Measurements from ENCODE around the gene ENPEP. TPM values are rescaled to one million over a fixed set of nuclear protein-coding genes. Genes with fewer than 3 reads are reported as not detected.
"Not testable (repeated sequence)": the region's sequence is repeated elsewhere in the genome, so short reads cannot be mapped to it uniquely, and the experiment has no call there.

ENPEP gene
- total RNA-seq, 1 donor from 2014 or later: not detected

DNA sequence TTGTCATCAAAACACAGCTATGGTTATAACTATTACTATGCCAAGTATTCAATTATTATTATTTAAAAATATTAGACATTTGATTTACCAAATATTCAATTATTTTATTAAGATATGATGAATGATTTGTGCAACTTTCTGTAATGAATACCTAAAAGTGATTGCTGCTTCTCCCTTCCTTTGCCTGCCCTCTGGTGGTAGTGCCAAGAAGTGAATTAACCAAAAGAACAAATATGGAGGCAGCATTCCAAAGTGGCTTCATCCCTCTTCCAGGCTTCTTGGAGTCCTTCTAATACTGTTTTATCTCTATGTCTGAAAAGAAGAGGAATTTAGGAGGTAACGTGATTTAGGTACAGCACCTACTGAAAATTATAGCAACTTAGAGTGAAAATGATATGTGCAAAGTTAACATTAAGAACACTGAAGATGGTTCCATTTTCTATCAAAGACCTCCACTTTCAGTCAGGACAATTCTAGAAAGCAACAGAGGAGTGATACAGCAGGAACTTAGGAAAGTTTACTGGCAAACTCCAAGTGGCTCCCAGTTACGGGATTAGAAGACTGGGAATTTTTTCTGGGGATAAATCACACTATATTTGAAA lies 43.0 kb downstream of the ENPEP start:
- DNase-seq (ENCODE audit: low read depth in 2 of 2): peak; percentile 35 to 38

DNA sequence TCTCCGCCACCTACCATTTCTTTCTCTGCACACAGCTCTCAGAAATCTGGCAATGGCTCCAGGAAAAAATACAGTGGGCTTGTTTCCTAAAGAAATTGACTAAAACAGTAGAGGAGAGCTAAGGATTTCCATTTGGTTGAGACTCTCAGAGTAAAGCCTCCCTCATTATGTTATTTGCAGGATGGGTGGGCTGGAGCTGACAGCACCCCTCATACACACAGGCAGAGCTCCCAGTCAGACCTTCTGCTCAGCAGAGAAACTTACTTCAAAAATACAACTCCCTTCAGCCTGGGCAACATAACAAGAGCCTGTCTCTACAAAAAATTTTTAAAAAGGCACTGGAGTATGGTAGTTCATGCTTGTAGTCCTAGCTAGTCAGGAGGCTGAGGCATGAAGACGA lies 44.9 kb downstream of the ENPEP start:
- no peak for DNase-seq (ENCODE audit: low read depth in 2 of 2)

DNA sequence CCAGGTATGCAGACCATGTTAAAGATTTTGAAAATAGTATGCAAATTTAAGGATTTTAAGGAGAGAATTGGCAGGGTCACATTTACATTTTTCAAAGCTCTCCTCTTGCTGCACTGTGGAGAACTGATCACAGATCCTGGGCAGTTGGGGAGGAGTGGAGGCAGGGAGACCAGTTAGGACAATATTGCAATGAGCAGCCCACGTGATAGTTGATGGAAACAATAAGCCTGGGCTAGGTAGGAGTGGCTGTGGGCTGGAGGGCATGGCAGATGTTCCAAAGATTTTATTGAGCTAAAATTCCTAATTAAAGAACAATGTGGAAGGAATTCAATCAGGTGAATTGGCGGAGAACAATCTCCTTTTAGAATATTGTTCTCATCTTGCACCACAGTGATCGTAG lies 50.6 kb downstream of the ENPEP start:
- no peak for DNase-seq (ENCODE audit: low read depth in 2 of 2)

DNA sequence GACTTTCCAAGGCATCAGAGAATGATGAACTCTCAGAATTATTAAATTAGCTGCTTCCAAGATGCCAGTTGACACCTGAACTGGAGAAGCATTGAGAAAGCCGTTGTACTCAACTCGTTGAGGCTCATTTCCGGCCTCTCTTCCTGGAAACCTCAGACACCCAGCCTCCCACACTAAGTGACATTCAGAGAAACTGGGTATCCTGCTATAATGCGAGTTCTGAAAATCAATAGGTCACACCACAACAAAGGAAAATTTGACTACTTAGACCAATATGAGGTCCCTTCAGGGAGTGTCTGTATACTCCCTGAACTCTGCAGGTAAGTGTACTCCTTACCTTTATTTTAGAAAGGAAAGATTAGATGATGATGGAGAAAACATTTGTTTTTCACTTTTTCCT lies 51.2 kb downstream of the ENPEP start:
- DNase-seq (ENCODE audit: low read depth in 2 of 2): no peak

DNA sequence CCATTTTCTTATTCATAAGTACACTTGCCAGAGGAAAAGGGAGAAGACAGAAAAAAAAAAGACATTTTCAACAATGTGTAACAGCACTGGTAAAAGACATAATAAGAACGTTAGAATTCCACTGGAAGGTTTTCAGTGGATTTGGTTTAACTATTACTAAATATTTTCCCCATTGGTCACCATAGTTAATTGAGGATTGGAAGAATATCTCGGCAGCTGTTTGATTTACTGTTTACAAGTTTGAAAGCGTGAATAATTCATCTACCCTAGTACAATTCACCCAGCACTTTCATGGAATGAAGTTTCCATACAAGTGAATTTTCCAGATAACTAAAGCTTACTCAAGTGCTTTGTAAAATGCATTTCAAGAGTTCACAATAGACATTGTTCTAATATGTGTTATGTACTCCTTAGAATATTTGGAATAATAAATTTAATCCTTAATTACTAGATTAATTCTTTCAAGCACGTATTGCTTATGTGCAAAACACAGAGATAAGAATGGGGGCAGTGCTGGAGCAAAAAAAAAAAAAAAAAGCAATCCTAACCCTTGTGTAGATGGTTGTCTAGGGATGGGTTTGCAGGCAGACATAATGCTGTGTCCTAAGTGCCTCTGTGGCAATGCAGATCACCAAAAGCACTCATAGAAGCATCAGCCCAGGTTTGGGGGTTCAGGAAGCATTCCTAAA lies 57.1 kb downstream of the ENPEP start:
- DNase-seq (ENCODE audit: low read depth in 2 of 2): peak in 1 of 2 donors; percentile 3

DNA sequence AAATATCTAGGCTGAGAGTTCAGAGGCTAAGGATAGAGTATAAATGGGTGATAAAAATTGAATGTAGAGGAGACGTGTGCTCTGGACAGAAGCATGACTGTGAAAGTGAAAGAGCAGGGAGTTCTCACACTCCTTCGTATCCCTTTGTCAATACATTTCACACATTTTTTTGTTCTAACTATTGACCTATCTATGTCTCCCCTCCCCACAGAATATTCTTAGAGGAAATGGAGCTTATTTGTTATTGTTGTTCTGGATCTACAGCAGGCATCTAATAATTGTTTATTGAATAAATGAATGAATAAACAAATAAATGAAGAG lies 57.6 kb downstream of the ENPEP start:
- DNase-seq (ENCODE audit: low read depth in 2 of 2): peak; percentile 51 to 64

DNA sequence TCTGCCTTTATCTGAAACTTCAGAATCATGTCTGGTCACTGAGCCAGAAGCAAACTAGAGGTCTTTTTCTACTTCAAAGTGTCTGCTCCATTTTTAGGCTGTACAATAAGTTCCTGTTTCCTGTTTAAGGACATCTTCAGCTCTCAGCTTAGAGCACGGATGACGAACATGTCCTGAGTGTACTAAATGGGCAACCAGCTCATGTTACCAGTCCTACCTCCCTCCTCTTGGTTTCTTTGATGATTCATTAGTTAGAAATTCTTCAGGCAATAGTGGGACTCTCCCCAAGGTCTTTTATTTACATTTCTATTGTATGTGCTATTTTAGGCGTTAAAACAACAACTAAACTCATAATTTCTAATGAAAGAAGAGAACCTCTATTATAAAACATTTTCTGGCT lies 58.0 kb downstream of the ENPEP start:
- peak; percentile 84 to 98 for DNase-seq (ENCODE audit: low read depth in 2 of 2)

DNA sequence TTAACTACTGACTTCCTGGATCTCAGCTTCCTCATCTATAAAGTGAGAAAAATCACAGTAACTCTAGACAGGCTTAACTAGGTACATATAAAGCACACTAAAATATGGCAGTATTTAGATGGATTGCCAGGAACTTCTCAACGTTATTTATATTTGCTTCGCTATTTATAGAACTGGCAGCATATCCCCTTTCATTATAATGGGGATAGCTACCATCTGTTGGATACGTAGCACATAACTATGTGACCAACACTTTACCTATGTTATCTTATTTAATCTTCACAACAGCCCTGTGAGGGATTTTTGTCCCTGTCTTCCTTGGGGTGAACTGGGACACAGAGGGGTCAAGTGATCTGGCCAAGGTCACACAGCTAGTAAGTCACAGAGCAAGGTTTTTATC lies 64.6 kb downstream of the ENPEP start:
- DNase-seq (ENCODE audit: low read depth in 2 of 2): peak; percentile 47 to 64

DNA sequence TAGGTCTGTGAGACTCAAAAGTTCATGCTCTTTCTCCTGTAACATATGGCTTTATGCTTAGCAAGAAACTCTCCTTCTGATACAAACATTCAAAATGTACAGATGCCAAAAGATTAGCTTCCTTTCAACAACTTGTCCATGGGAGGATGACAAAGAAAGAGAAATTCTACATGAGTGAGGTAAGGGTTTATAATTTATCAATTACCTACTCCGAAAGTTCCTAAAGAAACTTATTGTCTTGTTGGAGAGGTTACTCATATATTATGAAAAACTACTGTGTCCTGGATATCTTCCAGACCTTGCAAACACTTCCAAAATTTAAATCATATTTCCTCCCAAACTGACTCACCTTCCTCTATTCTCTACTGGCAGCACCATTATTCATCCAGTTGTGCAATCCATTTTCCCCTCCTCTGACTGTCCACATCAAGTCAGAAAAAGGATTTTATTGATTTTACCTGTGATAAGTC lies 65.1 kb downstream of the ENPEP start:
- DNase-seq (ENCODE audit: low read depth in 2 of 2): peak; percentile 84 to 94

DNA sequence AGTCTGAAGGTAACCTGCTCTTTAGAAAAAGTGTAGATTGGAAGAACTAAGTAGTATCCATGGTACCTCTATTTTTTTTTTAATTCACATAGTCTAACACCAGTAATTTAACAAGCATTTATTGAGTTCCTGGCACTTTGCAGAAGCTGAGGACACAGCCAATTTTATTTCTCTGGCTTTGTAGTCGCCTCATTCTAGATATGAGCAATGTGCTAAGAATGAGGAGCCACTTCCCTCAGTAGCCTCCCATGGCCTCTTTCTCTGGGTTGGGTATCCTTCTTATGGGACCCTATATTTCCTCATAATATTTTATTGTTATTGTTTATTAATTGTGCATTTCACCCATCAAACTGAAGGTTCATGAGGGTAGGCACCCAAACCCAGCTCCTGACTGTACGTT lies 67.6 kb downstream of the ENPEP start:
- DNase-seq (ENCODE audit: low read depth in 2 of 2): no peak

DNA sequence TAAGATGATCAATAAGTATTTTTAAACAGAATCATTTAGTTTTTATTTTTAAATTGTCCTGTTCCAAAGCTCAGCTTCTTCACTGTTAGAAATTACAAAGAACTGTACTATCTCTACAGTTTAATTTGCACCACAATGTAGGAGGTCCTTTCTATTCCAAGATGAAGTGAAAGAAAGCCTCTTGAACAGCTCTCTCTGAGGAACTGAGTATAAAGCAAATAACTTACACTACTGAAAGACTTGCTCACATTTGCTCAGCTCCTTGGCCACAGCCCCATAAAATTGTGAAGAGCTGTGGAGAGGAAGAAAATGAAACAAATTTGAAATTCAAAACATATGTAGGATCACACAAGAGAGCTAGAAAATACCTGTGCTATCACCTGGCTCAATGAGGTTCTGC lies 68.6 kb downstream of the ENPEP start:
- DNase-seq (ENCODE audit: low read depth in 2 of 2): no peak

DNA sequence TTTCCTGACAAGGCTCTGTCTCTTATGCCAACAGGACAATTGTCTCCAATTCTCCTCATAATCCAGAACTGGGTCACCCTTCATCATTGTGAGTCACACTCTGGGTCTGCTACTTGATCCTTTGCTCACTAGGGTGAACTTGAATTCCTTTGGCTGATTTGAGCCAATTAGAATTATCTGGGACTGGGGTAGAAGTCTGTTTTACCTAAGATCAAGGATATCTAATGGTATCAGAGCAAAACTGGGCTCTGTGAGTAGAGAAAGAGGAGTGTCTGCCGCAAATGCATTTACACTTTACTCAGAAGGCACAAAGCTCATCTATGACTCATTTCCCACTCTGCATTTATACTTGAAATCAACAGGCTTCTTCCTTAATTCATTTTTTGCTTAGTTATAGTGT lies 74.3 kb downstream of the ENPEP start:
- peak; percentile 6 to 70 for DNase-seq (ENCODE audit: low read depth in 2 of 2)

DNA sequence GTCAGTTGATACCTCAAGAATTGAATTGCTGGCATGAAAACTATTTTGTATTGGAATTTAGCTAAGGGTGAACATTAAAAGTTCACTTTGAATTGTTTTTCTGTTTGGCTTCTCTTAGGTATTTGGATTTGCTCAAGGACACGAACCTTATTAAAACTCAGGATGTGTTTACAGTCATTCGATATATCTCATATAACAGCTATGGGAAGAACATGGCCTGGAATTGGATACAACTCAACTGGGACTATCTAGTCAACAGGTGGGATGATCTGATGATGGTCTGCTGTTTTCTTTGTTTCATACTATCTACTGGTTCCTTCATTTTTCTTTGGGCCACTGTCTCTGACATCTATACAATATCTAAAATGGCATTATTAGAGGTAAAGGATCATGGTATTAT lies 77.2 kb downstream of the ENPEP start:
- DNase-seq (ENCODE audit: low read depth in 2 of 2): no peak

DNA sequence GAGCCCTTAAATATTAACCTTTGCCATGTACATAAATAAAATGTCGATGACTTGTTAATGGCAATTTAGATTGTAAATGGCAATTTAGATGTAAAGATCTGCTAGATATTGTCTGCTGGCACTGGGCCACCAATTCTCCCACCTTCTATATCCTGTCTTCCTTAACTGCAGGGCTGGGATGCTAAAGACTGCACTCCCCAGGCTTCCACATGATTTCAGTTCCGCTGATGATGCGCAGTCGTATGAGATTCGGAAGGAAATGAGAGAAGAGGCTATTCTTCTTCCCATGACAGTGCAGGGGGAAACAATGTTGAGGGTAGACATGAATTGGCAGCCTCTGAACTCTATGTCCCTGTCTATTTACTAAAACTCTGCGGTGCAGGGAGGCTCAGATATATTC lies 91.3 kb downstream of the ENPEP start:
- peak; percentile 60 to 83 for DNase-seq (ENCODE audit: low read depth in 2 of 2)

DNA sequence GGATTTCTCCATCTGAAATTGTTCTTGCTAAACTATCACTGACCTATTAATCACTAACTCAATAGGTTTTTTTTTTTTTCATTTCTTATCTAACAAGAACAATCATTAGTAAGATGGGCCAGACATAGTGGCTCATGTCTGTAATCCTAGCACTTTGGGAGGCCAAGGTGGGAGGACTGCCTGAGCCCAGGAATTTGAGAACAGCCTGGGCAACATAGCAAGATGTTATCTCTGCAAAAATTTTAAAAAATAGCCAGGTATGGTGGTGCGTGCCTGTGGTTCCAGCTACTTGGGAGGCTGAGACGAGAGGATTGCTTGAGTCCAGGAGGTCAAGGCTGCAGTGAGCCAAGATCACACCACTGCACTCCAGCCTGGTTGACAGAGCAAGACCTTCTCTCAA lies 100.7 kb downstream of the ENPEP start:
- DNase-seq (ENCODE audit: low read depth in 2 of 2): not testable (repeated sequence)

DNA sequence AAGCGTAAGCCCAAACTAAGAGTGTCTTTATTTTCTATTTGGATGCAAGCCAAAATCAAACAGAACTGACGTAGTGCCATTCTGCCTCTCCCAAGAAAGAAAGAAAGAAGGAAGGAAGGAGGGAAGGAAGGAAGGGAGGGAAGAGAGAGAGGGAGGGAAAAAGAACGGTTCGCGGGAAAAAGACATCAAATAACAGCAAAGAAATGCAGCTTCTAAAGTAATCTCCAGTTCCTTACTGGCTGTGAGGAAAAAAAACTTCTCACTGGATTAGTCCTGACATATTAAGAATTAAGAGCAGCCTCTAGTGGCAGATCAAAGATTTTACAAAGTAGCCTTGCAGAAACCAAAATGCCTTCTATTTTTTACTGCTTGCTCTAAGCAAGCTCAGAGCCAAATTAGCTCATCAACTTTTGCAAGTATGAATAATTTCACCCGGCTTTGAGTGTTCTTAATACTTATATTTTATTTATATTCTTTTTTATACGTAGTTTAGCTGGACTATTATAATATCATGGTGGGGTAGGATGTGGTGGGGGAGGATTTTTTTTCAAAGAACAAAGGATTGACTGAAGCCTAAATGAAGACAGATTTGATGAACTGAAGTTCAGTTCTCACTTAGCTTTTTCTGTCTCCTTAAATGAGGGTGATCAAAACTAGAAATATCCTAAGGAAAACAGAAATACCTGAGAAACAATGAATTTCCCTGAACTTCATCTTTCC lies 110.3 kb downstream of the ENPEP start:
- DNase-seq (ENCODE audit: low read depth in 2 of 2): peak; percentile 52 to 76

DNA sequence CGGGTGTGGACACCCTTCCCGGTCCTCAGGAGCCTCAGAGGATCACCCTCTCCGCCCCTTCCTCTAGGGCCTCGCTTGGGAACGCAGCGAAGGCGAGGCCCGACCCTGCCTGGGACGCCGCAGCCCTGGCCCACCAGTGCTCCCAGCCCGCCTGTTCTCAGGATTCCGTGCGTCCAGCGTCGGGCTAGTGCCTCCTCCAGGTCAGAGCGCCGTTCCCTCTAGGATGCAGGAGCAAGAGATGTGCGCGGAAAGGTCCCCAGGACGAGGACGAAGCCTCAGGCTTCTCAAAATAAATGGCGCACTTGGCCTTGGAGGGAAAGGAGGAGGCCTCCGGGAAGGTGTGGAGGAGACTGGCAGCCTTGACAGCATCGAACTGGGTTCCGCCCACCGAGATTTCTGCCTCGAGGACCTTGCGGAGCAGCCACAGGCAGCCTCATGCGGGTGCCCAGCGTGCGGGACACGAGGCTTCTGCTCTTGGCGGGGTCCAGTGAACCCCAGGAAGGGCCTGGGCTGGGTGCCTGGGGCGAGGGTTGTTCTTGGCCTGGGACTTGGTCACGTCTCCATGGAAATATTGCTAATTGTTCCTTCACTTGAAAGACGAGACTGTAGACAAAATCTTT lies 111.8 kb downstream of the ENPEP start:
- no peak for DNase-seq (ENCODE audit: low read depth in 2 of 2)

DNA sequence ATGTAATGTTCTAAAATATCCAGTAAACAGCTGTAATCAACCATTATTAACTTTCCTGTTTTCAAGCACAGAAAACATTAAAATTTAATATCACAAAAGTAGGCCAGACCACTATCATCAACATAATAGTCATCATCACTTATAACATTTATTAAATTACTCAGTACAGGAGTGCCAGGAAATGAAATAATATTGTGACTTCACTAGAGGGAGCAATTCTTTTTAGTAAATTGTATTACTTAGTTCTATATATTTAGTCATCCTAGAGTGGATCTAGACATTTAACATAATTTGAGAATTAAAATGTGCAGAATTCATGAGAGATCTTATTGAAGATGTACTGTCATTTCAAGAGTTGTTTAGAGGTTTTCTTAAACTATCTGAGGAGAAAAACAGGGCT lies 113.3 kb downstream of the ENPEP start:
- DNase-seq (ENCODE audit: low read depth in 2 of 2): peak; percentile 6 to 12

DNA sequence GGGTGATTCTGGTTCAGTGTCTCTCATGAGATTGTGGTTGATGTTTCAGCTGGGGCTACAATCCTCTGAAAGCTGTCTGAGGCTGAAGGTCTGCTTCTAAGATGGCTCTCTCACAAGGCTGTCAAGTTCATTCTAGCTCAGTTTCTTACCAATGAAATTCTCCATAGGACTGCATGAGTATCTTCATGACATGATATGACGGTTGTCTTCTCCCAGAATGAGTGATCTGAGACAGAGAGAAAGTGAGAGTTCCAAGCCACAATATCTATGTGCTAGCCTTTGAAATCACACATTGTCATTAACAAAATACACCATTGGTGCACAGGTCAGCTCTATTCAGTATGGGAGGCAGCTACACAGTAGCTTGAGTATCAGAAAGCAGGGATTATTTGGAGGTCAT lies 119.6 kb downstream of the ENPEP start:
- no peak for DNase-seq (ENCODE audit: low read depth in 2 of 2)

DNA sequence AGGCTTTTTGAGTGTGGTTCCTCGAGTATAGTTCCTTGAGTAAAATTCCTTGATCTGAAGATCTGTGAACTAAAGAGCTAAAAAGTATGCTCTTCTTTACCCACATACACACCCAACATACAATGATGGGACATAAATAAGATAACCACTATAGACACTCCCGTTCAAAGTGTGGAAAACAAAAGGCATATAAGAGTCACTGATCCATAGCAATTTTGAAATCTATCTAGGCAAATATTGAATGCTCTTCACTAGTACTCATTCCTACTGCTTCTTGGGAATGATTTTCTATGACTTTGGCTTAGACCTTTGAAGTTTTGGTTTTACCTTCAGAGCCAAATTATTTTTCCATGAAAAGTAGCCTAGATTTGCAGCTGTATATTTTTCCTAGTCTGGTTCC lies 120.5 kb downstream of the ENPEP start:
- no peak for DNase-seq (ENCODE audit: low read depth in 2 of 2)

DNA sequence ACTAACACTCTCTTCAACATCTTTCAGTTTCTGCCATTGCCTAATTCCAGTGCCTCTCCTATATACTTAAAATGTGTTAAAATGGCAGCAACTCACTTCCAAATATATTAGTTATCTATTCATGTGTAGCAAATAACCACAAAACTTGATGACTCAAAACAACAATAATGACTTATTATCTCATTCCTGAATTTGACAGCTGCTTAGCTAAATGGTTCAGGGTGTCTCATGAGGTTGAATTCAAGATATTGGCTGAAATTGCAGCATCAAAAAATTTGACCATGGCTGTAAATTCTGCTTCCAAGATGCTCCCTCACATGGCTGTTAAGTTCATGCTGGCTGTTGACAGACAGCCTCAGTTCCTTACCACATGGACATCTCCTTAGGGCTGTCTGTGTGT lies 121.6 kb downstream of the ENPEP start:
- DNase-seq (ENCODE audit: low read depth in 2 of 2): no peak

DNA sequence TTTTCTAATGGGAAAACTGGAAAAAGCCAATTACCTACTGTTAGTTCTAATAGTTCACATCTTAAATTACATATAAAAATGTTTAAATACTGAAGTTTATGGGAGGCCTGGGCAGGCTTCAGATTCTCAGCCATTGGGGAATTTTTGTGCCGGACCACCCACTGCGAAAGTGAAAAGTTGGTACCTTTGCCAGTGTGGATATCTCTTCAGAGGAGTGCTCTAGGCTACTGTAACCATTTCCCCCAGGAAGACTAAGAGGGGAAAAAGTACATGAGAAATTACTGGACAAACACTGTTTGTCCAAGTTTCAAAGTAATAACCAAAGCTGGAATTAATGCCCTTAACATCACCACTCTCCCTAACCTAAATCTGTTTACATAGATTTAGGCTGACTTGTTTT lies 126.1 kb downstream of the ENPEP start:
- no peak for DNase-seq (ENCODE audit: low read depth in 2 of 2)

DNA sequence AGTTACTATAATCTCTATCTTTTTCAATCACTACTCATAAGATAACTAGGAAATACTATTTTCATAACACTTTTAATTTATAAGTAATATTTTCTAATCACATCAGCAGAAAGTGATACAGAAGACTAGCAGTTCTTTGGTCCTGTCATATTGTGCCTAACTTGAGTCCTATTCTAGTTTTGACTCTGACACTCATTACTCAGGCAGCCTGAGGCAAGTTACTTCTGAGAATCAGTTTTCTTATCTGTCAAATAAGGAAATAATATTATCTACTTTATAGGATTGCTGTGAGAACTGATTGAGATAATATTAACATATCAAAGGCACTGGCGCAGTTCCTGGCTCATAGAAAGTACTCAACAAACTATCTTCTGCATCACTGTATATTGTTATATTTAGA lies 129.1 kb downstream of the ENPEP start:
- no peak for DNase-seq (ENCODE audit: low read depth in 2 of 2)

Data from lung microvascular endothelial cell (primary cell).